Measurements from ENCODE around the gene P4HA2. TPM values are rescaled to one million over a fixed set of nuclear protein-coding genes. Genes with fewer than 3 reads are reported as not detected.

Gene P4HA2
- total RNA-seq, 1 experiment from 2014 or later, result 15.1 TPM

GRCh38 chr5:132210944-132211343 lies 16.7 kb downstream of the P4HA2 start (continued):
- no peak for TF ChIP-seq RELA (CRISPR knock-in tag; IDR thresholded peaks at IDR 0.05; ENCODE audit: borderline replicate concordance)
- no peak for TF ChIP-seq ZNF512 (CRISPR knock-in tag; IDR thresholded peaks at IDR 0.05; ENCODE audit: borderline replicate concordance)

- H3K27me3 Mint-ChIP-seq (ENCODE audit: low read depth), result no peaks in the 10 kb centered on the region
- POLR2A ChIA-PET, result no interaction called here
- peaks cover 6% of the 10 kb centered on the region for H3K36me3 Mint-ChIP-seq
- H3K4me3 Mint-ChIP-seq, result no peak overlapping the region
- CTCF ChIA-PET, result interaction anchor here (1.2 kb wide), 1 partner anchor 28 kb away, joined by 3 read pairs; no protein-coding TSS in a partner anchor
- H3K9me3 Mint-ChIP-seq, result no peaks in the 10 kb centered on the region
- ATAC-seq (no peak), DNase-seq (ENCODE audit: low spot score) (no peak)
- H3K27ac Mint-ChIP-seq, result no peak overlapping the region
- peaks cover 9% of the 10 kb centered on the region for H3K4me1 Mint-ChIP-seq
- TF ChIP-seq FOXJ3 (CRISPR knock-in tag; IDR thresholded peaks at IDR 0.05; ENCODE audit: borderline replicate concordance), result no peak
- no peak for TF ChIP-seq NFATC4 (CRISPR knock-in tag; IDR thresholded peaks at IDR 0.05)
- TF ChIP-seq ATF6 (CRISPR knock-in tag; IDR thresholded peaks at IDR 0.05), result no peak
- TF ChIP-seq ZMAT4 (CRISPR knock-in tag; IDR thresholded peaks at IDR 0.05), result no peak
- TF ChIP-seq ELF4 (CRISPR knock-in tag; IDR thresholded peaks at IDR 0.05; ENCODE audit: low read depth), result no peak
- TF ChIP-seq SMAD4 (CRISPR knock-in tag; IDR thresholded peaks at IDR 0.05), result no peak
- no peak for TF ChIP-seq GTF2I (CRISPR knock-in tag; conservative IDR thresholded peaks at IDR 0.05)
- TF ChIP-seq STAT6 (CRISPR knock-in tag; conservative IDR thresholded peaks at IDR 0.05; ENCODE audit: low read depth), result no peak
- TF ChIP-seq JAZF1 (CRISPR knock-in tag; IDR thresholded peaks at IDR 0.05), result no peak
- TF ChIP-seq TP53 (CRISPR knock-in tag; IDR thresholded peaks at IDR 0.05), result no peak
- no peak for TF ChIP-seq USF2 (CRISPR knock-in tag; IDR thresholded peaks at IDR 0.05)
Observed at GRCh38 chr5:132209901-132210545, 17.6 kb downstream of the P4HA2 start.

GRCh38 chr5:132209131-132209530 lies 18.5 kb downstream of the P4HA2 start:
- no peaks in the 10 kb centered on the region for H3K9me3 Mint-ChIP-seq
- DNase-seq (ENCODE audit: low spot score) (no peak), ATAC-seq (no peak)
- peaks cover 6% of the 10 kb centered on the region for H3K36me3 Mint-ChIP-seq
- no peaks in the 10 kb centered on the region for H3K27me3 Mint-ChIP-seq (ENCODE audit: low read depth)
- no peak overlapping the region for H3K27ac Mint-ChIP-seq
- H3K4me1 Mint-ChIP-seq, result peaks cover 9% of the 10 kb centered on the region
- POLR2A ChIA-PET, result interaction anchor here (0.6 kb wide), 1 partner anchor 144 kb away, joined by 3 read pairs; no protein-coding TSS in a partner anchor
- no peak overlapping the region for H3K4me3 Mint-ChIP-seq
- CTCF ChIA-PET, result interaction anchor here (1.1 kb wide), 1 partner anchor 64 kb away, joined by 3 read pairs; no protein-coding TSS in a partner anchor
- no peak for TF ChIP-seq ZNF532 (CRISPR knock-in tag; IDR thresholded peaks at IDR 0.05; ENCODE audit: borderline replicate concordance)
- TF ChIP-seq ELF4 (CRISPR knock-in tag; IDR thresholded peaks at IDR 0.05; ENCODE audit: low read depth), result no peak
- no peak for TF ChIP-seq OVOL2 (CRISPR knock-in tag; IDR thresholded peaks at IDR 0.05; ENCODE audit: borderline replicate concordance)
- no peak for TF ChIP-seq CBFB (CRISPR knock-in tag; IDR thresholded peaks at IDR 0.05; ENCODE audit: low read depth)
- TF ChIP-seq PRDM15 (CRISPR knock-in tag; IDR thresholded peaks at IDR 0.05), result no peak

Measured in WTC11 (cell line).